HG03060 (cell line): ENCODE data around the gene NBEAL1.
"Not testable (repeated sequence)": the region's sequence is repeated elsewhere in the genome, so short reads cannot be mapped to it uniquely, and the experiment has no call there.

ENCODE experiments used
- ATAC-seq: cut with Tn5 transposase; IDR thresholded peaks from one replicate; pipeline ENCODE4 v1.9.1; 2021; ENCODE audit warnings: low read depth, moderate number of reproducible peaks; ENCODE audit not compliant: unreplicated experiment

The NBEAL1 gene

DNA sequence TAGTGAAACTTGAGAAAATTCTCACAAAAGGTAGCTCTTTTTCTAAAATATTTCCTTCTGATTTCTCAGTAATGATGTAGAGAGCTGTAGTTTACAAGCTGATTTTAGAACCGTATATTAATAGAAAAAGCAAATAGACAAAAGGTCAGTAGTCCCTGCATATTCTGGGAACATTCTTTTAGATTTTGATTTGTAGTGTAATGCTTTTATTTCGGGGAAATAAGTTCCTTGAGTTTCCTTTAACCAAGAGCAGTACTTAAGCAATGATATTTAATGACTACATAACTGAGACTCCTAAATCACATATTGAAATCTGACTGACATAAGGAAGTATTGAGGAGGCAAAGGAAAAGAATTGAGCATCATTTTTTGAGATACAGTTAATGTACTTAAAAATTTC is 22.4 kb downstream of the NBEAL1 start:
- ATAC-seq: no peak

DNA sequence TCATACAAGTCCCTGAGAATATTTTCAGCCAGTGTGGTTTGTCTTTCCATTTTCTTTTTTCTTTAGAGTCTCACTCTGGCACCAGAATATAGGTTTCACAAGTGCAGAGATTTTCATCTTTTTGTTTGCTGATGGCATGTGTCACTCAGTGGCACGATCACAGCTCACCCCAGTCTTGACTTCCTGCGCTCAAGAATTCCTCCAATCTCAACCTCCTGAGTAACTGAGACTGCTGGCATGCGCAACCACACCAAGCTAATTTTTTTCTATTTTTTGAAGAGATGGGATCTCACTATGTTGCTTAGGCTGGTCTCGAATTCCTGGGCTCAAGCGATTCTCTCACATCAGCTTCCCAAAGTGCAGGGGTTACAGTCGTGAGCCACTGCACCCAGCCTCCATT is 23.9 kb downstream of the NBEAL1 start:
- ATAC-seq: no peak

DNA sequence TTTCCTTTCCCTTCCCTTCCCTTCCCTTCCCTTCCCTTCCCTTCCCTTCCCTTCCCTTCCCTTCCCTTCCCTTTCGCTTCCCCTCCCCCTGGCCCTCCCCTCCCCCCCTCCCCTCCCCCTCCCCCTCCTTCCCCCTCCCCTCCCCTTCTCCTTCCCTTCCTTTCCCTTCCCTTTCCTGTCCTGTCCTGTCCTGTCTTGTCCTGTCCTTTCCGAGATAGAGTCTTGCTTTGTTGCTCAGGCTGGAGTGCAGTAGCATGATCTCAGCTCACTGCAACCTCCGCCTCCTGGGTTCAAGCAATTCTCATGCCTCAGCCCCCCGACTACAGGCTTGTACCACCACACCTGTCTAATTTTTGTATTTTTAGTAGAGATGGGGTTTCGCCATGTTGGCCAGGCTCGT is 24.5 kb downstream of the NBEAL1 start:
- not testable (repeated sequence) for ATAC-seq

DNA sequence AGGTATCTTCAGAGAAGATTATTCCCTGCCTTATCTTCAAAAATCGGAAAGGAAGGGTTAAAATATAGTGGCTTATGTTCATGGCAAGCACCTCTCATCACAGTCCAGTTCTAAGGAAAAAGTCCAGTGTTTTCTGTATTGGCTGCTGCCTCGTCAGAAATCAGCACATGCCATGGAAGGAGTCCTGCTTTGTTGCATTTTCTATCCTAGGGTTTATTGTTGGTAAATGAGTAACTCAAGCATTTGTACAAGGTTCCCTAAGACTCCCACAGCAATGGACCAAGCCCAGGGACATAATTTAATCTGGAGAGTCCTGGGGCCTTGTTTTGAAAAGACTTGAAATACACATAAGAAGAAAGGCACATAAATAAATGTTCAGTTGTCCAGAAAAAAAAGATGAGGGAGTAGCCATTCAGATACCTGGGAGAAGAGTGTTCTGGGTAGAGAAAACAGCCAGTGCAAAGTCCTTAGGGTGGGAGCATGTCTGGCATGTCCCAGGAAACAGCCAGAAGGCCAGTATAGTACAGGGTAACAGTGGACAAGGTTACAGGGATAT is 26.4 kb downstream of the NBEAL1 start:
- ATAC-seq: no peak

DNA sequence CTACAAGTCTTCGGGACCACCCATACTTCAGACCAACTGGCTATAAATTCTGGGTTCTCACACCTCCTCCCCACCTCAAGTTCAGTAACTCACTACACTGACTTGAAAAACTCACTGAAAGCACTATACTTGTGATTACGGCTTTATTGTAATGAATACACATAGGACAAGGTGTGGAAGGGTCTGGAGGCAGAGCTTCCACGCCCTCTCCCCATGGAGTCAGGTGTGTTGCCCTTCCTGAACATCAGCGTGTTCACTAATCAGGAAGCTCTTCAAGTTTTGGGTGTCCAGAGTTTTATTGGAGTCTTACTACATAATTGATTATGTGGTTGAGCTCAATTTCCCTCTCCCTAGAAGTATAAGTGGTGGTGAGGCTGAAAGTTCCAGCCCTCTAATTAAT is 27.5 kb downstream of the NBEAL1 start:
- ATAC-seq: no peak

DNA sequence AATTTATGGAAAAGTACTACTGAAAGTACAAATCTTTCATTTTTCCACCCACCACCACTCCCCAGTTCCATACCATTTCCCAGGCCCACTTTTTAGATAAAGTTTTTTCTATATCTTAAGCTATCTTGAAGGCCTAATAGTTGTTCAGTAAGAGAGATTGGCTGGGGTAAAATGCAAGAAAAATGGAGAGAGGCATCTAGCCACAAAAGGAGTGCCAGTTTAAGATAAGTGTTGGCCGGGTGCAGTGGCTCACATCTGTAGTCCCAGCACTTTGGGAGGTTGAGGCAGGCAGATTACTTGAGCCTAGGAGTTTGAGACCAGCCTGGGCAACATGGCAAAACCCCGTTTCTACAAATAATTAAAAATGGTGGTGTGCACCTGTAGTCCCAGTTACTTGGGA is 28.6 kb downstream of the NBEAL1 start:
- no peak for ATAC-seq

DNA sequence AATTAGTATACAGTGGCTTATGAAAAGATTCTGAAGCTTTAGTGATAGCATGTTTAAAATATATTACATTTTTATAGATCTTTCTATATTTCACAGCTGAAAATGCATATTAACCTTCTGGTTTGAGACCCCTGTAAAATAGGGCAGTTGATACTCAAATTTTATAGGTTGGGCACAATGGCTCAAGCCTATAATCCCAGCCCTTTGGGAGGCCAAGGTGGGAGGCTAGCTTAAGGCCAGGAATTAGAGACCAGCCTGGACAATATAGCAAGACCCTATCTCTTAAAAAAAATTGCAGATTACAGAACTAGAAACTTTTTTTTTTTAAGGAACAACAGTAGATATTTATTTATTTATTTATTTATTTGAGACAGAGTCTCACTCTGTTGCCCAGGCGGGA is 31.2 kb downstream of the NBEAL1 start:
- no peak for ATAC-seq

DNA sequence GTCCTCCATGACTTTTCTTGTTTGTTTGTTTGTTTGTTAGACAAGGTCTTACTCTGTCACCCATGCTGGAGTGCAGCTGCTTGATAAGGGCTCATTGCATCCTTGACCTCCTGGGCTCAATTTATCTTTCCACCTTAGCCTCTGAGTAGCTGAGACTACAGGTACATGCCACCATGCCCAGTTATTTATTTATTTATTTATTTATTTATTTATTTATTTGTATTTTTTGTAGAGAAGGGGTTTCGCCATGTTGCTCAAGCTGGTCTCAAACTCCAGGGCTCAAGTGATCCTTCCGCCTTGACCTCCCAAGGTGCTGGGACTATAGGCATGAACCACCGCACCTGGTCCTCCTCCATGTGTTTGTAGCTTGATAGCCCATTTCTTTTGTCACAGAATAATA is 37.9 kb downstream of the NBEAL1 start:
- no peak for ATAC-seq

DNA sequence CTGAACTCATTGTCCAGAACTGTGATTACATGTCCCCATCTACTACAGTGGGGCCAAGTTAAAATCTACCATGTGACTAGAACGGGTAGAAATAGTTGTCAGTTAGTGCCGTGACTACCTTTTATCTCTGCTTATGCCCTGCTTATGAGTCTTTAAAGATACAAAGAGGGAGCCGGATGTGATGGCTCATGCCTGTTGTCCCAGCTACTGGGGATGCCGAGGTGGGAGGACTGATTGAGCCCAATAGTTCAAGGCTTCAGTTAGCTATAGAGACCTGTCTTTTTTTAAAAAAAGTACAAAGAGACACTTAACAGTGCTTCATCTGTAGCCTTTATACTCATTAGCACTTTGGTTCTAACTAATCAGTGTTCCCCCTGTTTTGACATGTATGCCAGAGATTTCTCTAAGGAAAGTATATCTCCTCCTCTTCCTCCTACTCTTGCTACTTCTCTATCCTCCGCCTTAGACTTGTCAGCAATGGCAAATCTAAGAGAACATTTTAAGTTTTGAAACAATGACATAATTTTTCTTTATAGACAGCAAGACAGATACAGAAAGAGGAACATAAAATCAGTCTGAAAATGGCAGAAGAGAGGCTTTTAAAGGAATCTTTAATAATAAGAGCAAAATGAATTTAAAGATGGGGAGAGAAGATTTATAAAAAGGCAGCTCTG is 45.0 kb downstream of the NBEAL1 start:
- no peak for ATAC-seq

DNA sequence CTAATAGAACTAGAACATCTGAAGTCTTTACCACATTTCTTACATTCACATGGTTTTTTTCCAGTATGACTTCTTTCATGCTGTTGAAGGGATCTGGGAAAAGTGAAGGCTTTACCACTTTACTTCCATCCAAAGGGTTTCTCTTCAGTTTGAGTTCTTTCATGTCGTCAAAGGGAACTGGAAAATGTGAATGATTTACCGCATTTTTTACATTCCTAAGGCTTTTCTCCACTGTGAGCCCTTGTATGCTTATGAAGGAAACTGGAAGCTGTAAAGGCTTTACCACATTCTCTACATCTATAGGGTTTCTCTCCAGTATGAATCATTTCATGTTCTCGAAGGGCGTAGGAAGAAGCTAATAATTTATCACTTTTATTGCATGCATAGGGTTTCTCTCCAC is 46.7 kb downstream of the NBEAL1 start:
- ATAC-seq: no peak

DNA sequence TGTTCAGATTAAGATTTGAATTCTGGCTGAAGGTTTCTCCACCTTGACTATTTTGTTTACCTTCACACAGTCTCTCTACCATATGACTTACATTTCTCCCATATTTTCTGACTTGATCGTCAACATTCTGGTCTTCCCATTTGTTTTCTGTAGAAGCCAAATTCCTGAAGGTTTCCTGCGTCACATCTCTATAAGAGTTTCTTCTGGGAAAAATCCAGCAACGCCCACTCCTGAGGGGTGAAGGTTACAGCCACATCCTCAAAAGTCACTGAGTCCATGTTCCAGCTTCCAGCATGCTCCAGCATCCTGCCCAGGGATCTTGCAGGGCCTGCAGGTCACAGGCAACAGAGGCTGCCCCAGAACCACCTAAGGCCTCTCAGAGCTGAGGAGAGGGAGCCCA is 47.5 kb downstream of the NBEAL1 start:
- no peak for ATAC-seq

DNA sequence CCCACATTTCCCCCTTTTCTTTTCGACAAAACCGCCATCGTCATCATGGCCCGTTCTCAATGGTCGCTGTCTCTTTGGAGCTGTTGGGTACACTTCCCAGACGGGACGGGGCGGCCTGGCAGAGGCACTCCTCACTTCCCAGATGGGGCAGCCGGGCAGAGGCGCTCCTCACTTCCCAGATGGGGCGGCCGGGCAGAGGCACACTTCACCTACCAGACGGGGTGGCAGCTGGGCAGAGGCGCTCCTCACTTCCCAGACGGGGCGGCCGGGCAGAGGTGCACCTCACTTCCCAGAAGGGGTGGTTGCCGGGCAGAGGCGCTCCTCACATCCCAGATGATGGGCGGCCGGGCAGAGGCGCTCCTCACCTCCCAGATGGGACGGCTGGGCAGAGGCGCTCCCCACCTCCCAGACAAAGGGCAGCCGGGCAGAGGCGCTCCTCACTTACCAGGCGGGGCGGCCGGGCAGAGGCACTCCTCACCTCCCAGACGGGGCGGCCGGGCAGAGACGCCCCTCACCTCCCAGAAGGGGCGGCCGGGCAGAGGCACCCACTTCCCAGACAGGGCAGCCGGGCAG is 51.9 kb downstream of the NBEAL1 start:
- ATAC-seq: not testable (repeated sequence)

DNA sequence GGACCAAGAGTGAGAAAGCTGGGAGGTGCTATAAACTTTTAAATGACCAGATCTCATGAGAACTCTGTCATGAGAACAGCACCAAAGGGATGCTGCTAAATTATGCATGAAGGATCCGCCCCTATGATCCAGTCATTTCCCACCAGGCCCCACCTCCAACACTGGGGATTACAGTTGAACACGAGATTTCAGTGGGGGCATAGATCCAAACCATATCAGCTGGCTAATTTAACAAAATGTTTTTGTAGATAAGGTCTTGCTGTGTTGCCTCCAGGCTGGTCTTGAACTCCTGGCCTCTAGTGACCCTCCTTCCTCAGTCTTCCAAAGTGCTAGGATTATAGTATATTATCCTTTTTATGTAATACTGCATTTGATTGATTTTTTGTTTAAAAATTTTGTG is 56.0 kb downstream of the NBEAL1 start:
- no peak for ATAC-seq

DNA sequence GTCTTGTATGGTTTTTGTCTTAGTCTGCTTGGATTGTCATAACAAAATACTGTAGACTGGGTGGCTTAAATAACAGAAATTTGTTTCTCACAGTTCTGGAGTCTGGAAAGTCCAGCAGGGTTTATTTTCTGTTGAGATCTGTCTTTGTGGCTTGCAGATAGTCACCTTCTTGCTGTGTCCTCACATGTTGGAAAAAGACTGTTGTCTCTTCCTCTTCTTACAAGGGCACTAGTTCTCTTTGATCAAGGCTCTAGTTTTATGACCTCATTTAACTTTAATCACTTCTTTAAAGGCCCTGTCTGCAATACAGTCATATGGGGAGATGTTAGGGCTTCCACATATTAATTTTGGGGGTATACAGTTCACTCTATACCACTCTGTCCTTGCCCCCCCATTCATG is 56.5 kb downstream of the NBEAL1 start:
- no peak for ATAC-seq

DNA sequence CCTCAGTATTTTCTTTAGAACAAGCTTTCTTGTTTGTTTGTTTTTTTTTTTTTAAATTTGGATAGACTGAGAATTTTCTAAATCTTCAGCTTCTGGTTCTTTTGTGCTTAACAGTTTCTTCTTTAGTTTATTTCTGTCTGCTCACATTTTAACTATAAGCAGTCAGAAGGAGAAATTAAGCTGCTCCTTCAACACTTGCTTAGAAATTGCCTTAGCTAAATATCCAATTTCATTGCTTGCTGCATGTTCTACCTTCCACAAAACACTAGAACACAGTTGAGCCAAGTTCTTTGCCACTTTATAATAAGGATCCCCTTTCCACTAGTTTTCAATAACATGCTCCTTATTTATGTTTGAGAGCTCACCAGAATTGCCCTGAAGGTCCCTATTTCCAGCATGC is 57.7 kb downstream of the NBEAL1 start:
- ATAC-seq: no peak

DNA sequence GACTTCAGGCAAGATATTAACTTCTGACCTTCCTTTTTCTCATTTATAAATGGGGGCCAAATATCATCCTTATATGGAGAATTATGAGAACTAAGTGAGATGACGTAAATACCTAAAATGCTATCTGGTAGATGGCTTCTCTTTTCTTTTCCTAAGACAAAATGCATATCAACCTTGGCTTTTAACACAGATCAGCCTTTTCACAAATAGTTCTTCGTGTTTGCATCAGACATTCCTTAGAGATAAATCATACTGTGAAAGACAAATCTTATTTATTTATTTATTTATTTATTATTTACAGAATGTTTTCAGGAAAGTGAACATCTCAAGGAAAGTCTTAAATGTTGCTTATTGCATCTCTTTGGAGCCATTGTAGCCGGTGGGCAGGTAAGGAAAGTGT is 62.8 kb downstream of the NBEAL1 start:
- no peak for ATAC-seq

DNA sequence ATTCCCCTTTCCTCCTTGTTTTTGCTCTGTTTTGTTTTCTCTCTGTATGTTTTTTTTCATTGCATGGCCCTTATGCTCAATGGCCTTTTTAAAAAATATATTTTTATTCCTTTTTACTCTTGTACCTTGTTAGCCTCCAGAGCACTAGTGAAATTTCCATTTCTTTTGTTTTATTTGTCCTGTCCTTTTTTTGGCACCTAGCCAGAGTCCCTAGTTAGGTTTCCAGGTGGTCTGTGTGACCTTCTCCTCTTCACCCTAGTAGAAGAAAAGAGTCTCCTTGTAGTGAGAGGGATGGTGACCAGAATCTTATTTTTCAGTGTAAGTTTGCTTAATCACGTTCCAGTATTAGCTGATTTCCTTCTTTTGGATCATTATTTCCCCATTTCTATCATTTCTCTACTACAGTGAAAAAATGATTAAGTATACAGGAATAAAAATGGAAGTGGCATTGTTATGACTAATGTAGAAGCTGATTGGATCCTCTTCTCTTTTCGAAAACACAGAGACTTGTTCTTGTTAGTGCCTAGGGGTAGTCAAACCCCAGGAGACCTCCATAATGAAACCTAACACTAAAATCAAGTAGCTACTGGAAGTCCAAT is 65.9 kb downstream of the NBEAL1 start:
- no peak for ATAC-seq

DNA sequence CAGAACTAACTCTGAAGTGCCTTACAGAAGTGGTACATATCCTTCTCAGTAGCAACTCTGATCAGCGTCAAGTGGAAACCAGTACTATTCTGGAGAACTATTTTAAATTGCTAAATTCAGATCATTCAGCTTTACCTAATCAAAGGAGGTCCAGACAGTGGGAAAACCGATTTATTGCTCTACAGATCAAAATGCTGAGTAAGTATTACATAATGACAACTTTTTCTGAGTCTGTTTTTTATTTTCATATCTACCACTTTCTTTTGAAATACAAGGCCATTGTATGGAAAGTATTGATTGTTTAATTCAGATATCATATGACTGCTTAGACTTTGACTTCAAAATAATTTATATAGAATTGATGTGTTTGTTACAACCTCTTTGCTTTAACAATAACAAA is 68.7 kb downstream of the NBEAL1 start:
- no peak for ATAC-seq

DNA sequence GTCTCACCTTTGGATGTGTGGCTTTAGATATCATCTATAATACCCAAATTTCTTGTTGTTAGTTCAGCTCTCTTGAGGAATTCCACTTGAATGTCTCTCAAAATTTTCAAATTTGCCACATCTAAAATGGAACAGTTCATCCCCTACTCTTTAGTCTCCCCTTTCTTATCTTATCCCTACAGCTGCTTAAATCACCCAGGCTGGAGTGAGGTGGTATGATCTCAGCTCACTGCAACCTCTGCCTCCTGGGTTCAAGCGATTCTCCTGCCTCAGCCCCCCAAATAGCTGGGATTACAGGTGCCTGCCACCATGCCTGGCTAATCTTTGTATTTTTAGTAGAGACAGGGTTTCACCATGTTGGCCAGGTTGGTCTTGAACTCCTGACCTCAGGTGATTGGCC is 71.7 kb downstream of the NBEAL1 start:
- ATAC-seq: not testable (repeated sequence)

DNA sequence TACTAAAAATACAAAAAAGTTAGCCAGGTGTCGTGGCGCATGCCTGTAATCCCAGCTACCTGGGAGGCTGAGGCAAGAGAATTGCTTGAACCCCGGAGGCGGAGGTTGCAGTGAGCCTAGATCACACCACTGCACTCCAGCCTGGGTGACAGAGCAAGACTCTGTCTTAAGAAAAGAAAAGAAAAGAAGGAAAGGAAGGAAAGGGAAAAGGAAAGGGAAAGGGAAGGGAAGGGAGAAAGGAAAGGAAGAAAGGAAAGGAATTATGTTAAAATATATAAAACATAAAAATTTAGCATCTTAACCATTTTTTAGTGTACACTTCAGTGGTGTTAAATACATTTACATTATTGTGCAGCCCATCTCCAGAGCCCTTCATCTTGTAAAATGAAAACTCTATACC is 76.0 kb downstream of the NBEAL1 start:
- not testable (repeated sequence) for ATAC-seq

DNA sequence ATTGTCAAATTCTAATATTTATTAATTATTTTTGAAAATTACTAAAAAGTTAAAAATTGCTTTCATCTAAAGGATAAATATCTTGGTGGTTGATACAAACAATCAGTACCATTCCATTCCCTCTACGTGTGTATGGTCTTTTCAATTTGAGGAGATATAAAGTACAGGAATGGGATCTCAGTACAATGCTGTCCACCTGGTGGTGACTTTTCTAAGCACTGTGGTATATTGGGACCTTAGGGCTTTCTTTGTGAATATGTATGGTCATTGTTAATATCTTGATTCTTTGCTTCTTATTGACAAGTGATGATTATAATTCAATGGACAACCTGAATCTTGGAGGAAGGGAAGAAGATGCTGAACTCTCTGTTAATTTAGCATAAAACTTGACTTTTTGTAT is 83.1 kb downstream of the NBEAL1 start:
- ATAC-seq: no peak

DNA sequence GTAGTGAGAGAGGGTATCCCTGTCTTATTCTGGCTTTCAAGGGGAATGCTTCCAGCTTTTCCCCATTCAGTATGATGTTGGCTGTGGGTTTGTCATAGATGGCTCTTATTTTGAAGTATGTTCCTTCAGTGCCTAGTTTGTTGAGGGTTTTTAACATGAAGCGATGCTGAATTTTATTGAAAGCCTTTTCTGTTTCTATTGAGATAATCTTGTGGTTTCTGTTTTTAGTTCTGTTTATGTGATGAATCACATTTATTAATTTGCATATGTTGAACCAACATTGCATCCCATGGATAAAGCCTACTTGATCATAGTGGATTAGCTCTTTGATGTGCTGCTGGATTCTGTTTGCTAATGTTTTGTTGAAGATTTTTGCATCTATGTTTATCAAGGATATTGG is 87.7 kb downstream of the NBEAL1 start:
- not testable (repeated sequence) for ATAC-seq
